Thoracic aorta (tissue), 2 donors: ENCODE results near the gene TRPM2. TPM values are rescaled to one million over a fixed set of nuclear protein-coding genes. Genes with fewer than 3 reads are reported as not detected.

ENCODE experiments used
- ATAC-seq: fragments of 150-250 bp; one replicate; pipeline ENCODE4 v1.8.0; 2017; ENCODE audit warnings: low read depth; ENCODE audit not compliant: insufficient number of reproducible peaks, low FRiP score
- DNase-seq: peaks from one replicate; pipeline ENCODE4 v3.0.0-alpha.2; 2020; ENCODE audit warnings: low spot score
- H3K27ac ChIP-seq, 2 donors: fragments of 200-600 bp; sonication (generic); 1 replicate in 1 of 2; 2 replicates in 1 of 2; pipeline ENCODE4 v1.5.1; 2016; ENCODE audit warnings: mild to moderate bottlenecking in 2 of 2, moderate library complexity in 2 of 2
- H3K27me3 ChIP-seq: fragments of 200-600 bp; sonication (generic); replicated peaks from 2 replicates; pipeline ENCODE4 v1.6.0; 2016; ENCODE audit warnings: mild to moderate bottlenecking; ENCODE audit not compliant: insufficient read depth
- H3K36me3 ChIP-seq: fragments of 200-600 bp; sonication (generic); one replicate; pipeline ENCODE4 v1.5.1; 2016
- H3K4me1 ChIP-seq, 2 donors: fragments of 200-600 bp; sonication (generic); 1 replicate in 1 of 2; 2 replicates in 1 of 2; pipeline versions ENCODE4 v1.5.1 to v1.6.0; 2016; ENCODE audit warnings: low read depth in 2 of 2, mild to moderate bottlenecking in 1 of 2; ENCODE audit not compliant: control insufficient read depth in 1 of 2
- H3K4me3 ChIP-seq: fragments of 200-600 bp; sonication (generic); 2 replicates; pipeline ENCODE4 v1.5.1; 2016; ENCODE audit warnings: mild to moderate bottlenecking
- H3K9me3 ChIP-seq: fragments of 200-600 bp; sonication (generic); 2 replicates; pipeline ENCODE4 v1.5.1; 2016
- total RNA-seq, 2 donors: library from RNA; depleted of rRNA; stranded (reverse); fragments of >200 nt; gene quantifications; one replicate each; pipeline versions ENCODE4 v1.1.0 to v1.2.3, GENCODE V29; 2016
- TF ChIP-seq, protein P1 (sequence below): fragments of 200-600 bp; sonication (generic); IDR thresholded peaks from one replicate; pipeline ENCODE4 v1.5.1; 2019; ENCODE audit warnings: antibody characterized with exemption

The TRPM2 gene
- total RNA-seq, 2 donors from 2014 or later: 10.4 to 12.9 TPM

DNA sequence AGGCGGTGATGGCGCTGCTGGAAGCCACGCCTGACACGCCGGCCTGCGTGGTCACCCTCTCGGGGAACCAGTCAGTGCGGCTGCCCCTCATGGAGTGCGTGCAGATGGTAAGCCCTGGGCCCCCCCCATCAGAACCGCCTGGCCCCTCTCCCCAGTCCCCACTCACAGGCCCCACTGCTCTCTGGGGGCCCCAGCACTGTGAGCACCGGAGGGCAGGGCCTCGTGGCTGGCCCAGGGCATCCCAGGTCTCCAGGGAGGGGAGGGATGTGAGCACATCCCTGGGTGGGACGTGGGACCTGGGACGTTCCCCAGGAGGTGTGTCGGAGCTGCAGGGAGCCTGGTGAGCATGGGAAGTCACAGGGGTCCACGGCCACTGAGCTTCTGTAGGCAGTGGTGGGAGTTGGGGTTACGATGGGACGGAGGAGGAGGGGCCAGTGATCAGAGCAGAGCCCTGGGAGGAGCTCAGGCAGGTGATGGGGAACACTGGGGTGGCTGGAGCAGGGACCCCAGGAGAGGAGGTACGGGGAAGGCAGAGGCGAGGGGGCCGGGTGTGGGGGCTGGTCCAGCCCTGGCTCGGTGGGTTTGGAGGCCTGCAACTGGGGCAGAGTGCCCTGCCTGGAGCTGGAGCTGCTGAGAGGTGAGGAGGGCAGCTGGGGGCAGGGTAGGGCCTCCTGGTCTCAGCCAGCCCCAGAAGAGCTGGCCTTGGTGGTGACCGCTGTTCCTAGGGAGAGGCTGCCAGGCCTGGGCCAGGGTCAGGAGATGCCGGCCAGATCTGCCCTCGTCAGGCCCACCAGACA is 34.7 kb upstream of the TRPM2 start:
- Histone ChIP-seq H3K27me3 (no peaks in the 10 kb centered on the region), H3K27ac (no peak overlapping the region), H3K4me1 (no peaks in the 10 kb centered on the region), H3K36me3 (peaks cover 39% of the 10 kb centered on the region), H3K4me3 (no peak overlapping the region), H3K9me3 (no peaks in the 10 kb centered on the region)
- no peak for ATAC-seq
- DNase-seq: no peak
- TF ChIP-seq, protein P1, sequence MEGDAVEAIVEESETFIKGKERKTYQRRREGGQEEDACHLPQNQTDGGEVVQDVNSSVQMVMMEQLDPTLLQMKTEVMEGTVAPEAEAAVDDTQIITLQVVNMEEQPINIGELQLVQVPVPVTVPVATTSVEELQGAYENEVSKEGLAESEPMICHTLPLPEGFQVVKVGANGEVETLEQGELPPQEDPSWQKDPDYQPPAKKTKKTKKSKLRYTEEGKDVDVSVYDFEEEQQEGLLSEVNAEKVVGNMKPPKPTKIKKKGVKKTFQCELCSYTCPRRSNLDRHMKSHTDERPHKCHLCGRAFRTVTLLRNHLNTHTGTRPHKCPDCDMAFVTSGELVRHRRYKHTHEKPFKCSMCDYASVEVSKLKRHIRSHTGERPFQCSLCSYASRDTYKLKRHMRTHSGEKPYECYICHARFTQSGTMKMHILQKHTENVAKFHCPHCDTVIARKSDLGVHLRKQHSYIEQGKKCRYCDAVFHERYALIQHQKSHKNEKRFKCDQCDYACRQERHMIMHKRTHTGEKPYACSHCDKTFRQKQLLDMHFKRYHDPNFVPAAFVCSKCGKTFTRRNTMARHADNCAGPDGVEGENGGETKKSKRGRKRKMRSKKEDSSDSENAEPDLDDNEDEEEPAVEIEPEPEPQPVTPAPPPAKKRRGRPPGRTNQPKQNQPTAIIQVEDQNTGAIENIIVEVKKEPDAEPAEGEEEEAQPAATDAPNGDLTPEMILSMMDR: no peak

DNA sequence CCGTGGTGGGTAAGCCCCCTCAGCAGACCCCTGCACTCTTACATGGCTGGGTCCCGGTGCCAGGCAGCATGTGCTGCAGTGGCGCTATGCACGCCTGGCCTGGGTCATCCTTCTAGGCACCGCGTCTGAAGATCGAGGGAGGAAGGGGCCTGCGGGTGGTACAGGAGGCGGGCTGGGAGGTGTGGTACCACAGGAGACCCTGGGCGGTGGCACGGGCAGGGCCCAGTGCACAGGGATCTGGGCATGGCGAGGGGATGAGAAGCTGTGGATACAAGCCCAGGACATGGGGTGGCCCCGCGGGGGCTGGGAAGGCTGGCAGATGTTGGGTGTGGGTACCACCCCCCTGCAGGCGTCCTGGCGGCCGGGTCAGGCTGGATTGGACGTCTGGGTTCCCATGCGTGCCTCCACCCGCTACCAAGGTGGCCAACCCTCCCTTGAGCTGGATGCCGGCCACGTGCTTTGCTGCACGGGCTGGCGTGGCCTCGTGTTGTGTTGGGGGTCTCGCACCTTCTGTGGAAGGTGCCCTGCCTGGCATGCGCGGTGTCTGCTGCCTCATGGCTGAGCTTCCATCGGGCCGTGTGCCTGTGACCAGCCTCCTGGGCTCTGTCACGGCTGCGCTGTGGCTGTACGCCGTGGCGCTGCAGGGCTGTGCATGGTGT is 33.9 kb upstream of the TRPM2 start:
- Histone ChIP-seq H3K4me3 (no peak overlapping the region), H3K4me1 (no peaks in the 10 kb centered on the region), H3K36me3 (peaks cover 35% of the 10 kb centered on the region), H3K27ac (no peak overlapping the region), H3K27me3 (no peaks in the 10 kb centered on the region), H3K9me3 (no peaks in the 10 kb centered on the region)
- ATAC-seq (no peak), DNase-seq (no peak)
- TF ChIP-seq, protein P1: no peak

DNA sequence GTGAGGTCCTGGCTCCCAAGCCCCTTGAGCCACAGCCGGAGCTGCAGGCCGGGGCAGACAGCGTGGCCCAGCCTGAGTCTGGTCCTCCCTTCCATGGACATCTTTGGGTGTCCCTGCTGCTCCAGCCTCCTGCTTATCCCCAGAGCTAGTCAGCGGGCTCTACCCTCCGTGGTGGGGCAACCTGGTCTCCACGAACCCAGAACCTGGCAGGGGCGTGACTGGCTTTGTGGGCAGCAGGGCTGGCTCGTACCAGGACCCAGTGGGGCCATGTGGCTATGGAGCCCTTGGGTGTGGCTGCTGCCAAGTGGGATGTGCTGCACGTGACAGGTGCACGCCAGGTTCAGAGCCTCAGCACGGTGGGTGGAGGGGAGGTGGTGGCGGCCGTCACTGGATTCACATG is 32.6 kb upstream of the TRPM2 start:
- no peak for ATAC-seq
- H3K4me1 ChIP-seq: no peaks in the 10 kb centered on the region
- no peaks in the 10 kb centered on the region for H3K27me3 ChIP-seq
- no peak overlapping the region for H3K27ac ChIP-seq
- TF ChIP-seq, protein P1: no peak
- H3K9me3 ChIP-seq: no peaks in the 10 kb centered on the region
- DNase-seq: no peak
- no peak overlapping the region for H3K4me3 ChIP-seq
- H3K36me3 ChIP-seq: peaks cover 48% of the 10 kb centered on the region

DNA sequence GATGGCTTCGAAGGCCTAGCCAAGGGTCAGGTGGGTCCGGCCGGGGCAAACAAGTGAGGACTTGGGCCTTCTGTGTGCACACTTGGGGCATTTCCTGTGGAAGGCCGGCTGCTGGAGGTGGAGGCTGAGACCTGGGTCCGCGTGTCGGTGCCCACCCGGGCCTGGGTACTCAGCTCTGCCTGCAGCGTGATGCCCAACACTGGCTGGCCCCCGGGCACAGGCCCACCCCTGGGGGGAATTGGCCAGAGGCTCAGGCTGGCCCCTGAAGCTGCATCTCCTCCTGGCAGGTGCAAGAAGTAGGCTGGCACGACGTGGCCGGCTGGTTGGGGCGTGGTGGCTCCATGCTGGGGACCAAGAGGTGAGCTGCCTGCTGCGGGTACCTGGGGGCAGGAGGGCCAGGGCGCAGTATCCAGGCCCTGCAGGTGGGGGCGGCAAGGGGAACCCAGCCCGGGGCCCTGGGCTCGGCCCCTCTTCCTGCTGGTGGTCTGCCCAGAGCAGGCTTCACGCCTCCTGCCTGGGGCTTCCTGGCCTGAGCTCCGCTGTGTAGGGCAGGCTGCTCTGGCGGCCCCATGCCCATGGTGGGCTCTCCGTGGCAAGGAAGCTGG is 31.5 kb upstream of the TRPM2 start:
- H3K9me3 ChIP-seq: no peaks in the 10 kb centered on the region
- H3K27me3 ChIP-seq: no peaks in the 10 kb centered on the region
- no peak for DNase-seq
- no peak for ATAC-seq
- H3K36me3 ChIP-seq: peaks cover 49% of the 10 kb centered on the region
- TF ChIP-seq, protein P1: no peak
- no peaks in the 10 kb centered on the region for H3K4me1 ChIP-seq
- no peak overlapping the region for H3K4me3 ChIP-seq
- no peak overlapping the region for H3K27ac ChIP-seq

DNA sequence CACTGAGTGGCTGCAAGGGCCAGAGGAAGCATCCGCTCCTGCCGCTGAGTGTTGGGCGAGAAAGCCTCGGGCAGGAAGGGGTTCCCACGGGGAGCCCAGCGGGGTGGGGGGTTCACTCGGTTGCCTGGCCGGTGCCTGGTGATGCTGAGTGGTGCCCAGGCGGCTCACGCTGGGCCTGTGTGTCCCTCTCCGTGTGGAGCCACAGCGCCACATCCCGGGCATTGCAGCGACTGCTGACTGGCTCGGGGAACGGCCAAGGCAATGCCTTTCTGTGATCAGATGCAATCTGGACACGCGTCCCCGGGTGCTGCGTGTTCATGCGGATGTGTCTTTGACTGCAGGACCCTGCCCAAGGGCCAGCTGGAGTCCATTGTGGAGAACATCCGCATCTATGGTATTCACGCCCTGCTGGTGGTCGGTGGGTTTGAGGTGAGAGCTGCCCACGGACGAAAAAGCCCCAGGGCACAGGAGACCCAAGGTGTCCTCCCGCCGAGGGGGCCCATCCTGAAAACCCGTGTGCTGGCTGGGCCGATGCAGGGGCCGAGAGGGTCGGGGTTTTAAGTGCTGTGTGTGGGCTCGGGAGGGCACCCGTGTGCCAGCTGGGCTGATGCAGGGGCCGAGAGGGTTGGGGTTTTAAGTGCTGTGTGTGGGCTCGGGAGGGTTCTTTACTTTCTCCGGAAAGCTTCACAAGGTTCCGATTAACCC is 30.6 kb upstream of the TRPM2 start:
- TF ChIP-seq, protein P1: no peak
- H3K4me3 ChIP-seq: no peak overlapping the region
- no peak for DNase-seq
- H3K27me3 ChIP-seq: no peaks in the 10 kb centered on the region
- H3K9me3 ChIP-seq: no peaks in the 10 kb centered on the region
- ATAC-seq: no peak
- no peak overlapping the region for H3K27ac ChIP-seq
- H3K36me3 ChIP-seq: peaks cover 43% of the 10 kb centered on the region
- H3K4me1 ChIP-seq: no peaks in the 10 kb centered on the region
